WERI-Rb-1 (cell line): ENCODE results near the gene SPTBN1.

Source experiments
- DNase-seq: peaks from one replicate; pipeline ENCODE4 v3.0.0-alpha.2; 2020
- H3K27ac ChIP-seq: fragments of 250-450 bp; sonication (Bioruptor Pico); 2 replicates; pipeline ENCODE4 v1.5.1; 2020; ENCODE audit warnings: mild to moderate bottlenecking, moderate library complexity
- H3K27me3 ChIP-seq: fragments of 250-450 bp; sonication (Bioruptor Pico); 2 replicates; pipeline ENCODE4 v1.5.1; 2021; ENCODE audit warnings: mild to moderate bottlenecking, low read depth, moderate library complexity; ENCODE audit not compliant: insufficient read depth, severe bottlenecking
- H3K36me3 ChIP-seq: fragments of 250-450 bp; sonication (Bioruptor Pico); 2 replicates; pipeline ENCODE4 v1.5.1; 2020; ENCODE audit warnings: mild to moderate bottlenecking, moderate library complexity
- H3K4me3 ChIP-seq: 2 replicates; pipeline ENCODE4 v1.5.1; 2011; ENCODE audit warnings: low read depth, mild to moderate bottlenecking, control low read depth, low read length
- H3K9me3 ChIP-seq: fragments of 250-450 bp; sonication (Bioruptor Pico); 2 replicates; pipeline ENCODE4 v1.5.1; 2021; ENCODE audit warnings: mild to moderate bottlenecking, moderate library complexity; ENCODE audit not compliant: severe bottlenecking
- TF ChIP-seq, protein P1 (sequence below): IDR thresholded peaks from 2 replicates; pipeline ENCODE4 v1.5.1; 2011; ENCODE audit warnings: low read depth, mild to moderate bottlenecking, control low read depth, inconsistent platforms, low read length

SPTBN1 gene

DNA sequence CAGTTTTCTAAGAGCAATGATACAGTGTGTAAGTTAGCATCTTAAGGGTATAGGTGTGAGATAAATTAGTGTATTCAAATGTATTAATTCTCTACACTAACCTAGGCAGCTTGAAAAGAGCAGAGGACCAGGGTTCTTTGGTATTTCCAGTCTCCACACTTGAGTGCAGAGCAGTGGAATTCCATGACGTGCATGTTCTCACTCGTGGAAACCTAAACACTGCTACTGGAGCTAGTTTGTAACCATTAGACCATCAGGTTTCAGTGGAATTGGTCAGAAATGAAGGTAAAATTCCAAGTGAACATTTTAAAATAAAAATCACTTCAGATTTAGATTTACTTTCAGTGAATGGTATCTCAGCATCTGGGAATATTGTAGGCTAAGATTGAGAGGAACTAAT is 9.0 kb downstream of the SPTBN1 start:
- Histone ChIP-seq H3K9me3 (no peaks in the 10 kb centered on the region), H3K4me3 (no peak overlapping the region), H3K27ac (no peak overlapping the region), H3K36me3 (no peaks in the 10 kb centered on the region), H3K27me3 (no peaks in the 10 kb centered on the region)
- TF ChIP-seq, protein P1, sequence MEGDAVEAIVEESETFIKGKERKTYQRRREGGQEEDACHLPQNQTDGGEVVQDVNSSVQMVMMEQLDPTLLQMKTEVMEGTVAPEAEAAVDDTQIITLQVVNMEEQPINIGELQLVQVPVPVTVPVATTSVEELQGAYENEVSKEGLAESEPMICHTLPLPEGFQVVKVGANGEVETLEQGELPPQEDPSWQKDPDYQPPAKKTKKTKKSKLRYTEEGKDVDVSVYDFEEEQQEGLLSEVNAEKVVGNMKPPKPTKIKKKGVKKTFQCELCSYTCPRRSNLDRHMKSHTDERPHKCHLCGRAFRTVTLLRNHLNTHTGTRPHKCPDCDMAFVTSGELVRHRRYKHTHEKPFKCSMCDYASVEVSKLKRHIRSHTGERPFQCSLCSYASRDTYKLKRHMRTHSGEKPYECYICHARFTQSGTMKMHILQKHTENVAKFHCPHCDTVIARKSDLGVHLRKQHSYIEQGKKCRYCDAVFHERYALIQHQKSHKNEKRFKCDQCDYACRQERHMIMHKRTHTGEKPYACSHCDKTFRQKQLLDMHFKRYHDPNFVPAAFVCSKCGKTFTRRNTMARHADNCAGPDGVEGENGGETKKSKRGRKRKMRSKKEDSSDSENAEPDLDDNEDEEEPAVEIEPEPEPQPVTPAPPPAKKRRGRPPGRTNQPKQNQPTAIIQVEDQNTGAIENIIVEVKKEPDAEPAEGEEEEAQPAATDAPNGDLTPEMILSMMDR = no peak
- no peak for DNase-seq

DNA sequence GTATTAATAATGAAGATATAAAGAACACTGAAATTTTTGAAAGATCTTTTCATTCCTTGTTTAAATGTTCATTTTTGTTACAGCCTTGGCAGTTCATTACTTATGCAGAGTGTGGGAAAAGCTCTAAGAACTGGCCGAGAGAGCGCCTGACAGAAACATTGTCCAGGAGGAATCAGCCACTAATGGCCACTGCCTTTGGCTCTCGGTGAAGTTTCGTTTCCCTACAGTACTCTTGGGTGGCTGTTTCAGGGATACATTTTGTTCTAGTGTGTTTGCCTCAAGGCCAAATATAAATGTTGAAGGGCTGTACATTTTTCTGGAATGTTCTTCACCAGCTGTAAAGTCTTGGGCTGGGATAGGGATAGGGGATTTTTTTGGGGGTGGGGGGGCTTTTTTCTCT is 10.7 kb downstream of the SPTBN1 start:
- H3K27ac ChIP-seq = no peak overlapping the region
- H3K27me3 ChIP-seq = no peaks in the 10 kb centered on the region
- no peaks in the 10 kb centered on the region for H3K36me3 ChIP-seq
- no peaks in the 10 kb centered on the region for H3K9me3 ChIP-seq
- TF ChIP-seq, protein P1 = no peak
- no peak for DNase-seq
- H3K4me3 ChIP-seq = no peak overlapping the region

DNA sequence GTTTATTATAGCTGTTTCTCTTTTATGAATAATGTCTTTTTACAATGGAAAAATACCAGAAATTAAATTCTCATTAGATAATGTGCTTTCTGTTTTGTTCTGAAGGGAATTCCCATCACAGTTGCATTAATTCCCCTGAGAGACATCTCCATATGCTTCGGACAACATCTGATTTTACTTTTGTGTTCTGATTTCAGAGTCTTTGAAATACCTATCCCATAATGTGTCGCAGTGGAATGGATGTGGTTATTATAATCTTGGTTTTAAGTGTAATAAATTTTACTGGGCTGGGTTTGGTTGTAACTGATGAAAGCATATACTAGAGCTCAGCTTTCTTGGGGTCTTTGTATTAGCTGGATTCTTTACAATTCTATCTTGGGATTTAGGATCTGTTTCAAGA is 12.5 kb downstream of the SPTBN1 start:
- no peak overlapping the region for H3K4me3 ChIP-seq
- no peak overlapping the region for H3K27ac ChIP-seq
- no peaks in the 10 kb centered on the region for H3K36me3 ChIP-seq
- no peaks in the 10 kb centered on the region for H3K9me3 ChIP-seq
- TF ChIP-seq, protein P1 = no peak
- no peak for DNase-seq
- H3K27me3 ChIP-seq = no peaks in the 10 kb centered on the region

DNA sequence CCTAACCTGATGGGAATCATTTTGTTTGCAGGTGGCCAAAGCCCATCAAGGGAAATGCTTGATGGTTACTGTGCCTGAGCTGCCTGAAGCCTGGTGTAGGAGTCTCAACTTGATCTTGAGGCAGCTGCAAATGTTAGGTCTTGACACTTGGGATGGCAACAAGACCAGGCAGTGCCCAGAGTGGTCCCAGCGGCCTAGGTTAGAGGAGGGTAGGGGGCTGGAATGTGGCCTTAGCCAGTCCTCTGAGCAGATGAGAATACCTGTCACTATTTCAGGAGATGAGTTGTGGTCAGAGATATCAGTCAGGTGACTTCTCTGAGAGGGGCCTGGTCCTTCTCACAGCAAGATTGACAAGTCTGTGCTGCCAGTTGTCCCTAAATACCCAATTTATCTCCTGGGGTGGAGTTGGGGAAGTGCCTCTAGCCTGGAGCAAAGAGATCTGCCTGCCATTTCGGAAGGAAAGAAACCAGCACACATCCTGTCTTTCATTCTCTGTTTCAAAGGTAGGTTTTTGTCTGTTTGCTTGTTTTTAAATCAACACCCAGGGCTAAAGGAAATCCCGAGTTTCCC is 13.4 kb downstream of the SPTBN1 start:
- Histone ChIP-seq H3K27me3 (no peaks in the 10 kb centered on the region), H3K36me3 (no peaks in the 10 kb centered on the region), H3K9me3 (no peaks in the 10 kb centered on the region), H3K4me3 (no peak overlapping the region), H3K27ac (no peak overlapping the region)
- DNase-seq = no peak
- TF ChIP-seq, protein P1 = no peak

DNA sequence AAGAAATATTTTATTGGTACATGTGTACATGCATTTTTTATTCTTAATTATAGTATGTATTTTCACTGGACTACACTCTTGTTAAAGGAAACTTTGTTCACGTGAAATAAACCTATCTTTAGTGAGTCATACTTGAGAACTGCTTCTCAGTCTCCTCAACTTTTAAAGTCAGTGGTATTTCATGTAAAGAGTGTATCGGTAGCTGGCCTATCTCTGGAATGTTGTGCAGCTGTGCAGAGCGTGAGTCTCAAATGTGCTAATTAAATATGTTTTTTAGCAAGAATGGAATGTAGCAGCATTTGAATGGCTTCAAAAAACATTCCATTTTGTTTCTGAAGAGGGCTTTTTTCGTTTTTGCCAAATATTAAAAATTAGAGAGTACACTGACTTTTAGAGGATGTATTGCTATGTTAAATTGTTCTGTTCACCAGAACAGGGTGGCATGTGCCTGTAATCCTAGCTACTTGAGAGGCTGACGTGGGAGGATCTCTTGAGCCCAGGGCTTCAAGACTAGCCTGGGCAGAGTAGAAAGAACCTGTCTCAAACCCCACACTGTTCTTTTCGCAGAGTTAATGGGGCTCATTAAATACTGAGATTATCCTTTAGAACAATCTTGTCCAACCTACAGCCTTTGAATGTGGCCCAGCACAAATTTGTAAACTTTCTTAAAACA is 14.3 kb downstream of the SPTBN1 start:
- DNase-seq = no peak
- no peak overlapping the region for H3K27ac ChIP-seq
- no peaks in the 10 kb centered on the region for H3K36me3 ChIP-seq
- TF ChIP-seq, protein P1 = no peak
- no peaks in the 10 kb centered on the region for H3K9me3 ChIP-seq
- H3K27me3 ChIP-seq = no peaks in the 10 kb centered on the region
- H3K4me3 ChIP-seq = no peak overlapping the region
